ENCODE results near the gene GABPB2.
"Not testable (repeated sequence)": the region's sequence is repeated elsewhere in the genome, so short reads cannot be mapped to it uniquely, and the experiment has no call there.

GABPB2 gene

GRCh38 chr1:151060007-151060656 is 10.4 kb upstream of the GABPB2 start, which contains the start of gene MLLT11:
MLLT11 (plus strand) TSS chr1:151060397; CDS start chr1:151067225, 6,828 bp downstream.
- DNase-seq, result peak in 1 of 2 donors; percentile 20

GRCh38 chr1:151060657-151061421 is 9.7 kb upstream of the GABPB2 start:
- DNase-seq, result peak in 1 of 2 donors; percentile 11

- DNase-seq, result no peak
Measured at GRCh38 chr1:151061704-151062103, 8.9 kb upstream of the GABPB2 start.

DNA sequence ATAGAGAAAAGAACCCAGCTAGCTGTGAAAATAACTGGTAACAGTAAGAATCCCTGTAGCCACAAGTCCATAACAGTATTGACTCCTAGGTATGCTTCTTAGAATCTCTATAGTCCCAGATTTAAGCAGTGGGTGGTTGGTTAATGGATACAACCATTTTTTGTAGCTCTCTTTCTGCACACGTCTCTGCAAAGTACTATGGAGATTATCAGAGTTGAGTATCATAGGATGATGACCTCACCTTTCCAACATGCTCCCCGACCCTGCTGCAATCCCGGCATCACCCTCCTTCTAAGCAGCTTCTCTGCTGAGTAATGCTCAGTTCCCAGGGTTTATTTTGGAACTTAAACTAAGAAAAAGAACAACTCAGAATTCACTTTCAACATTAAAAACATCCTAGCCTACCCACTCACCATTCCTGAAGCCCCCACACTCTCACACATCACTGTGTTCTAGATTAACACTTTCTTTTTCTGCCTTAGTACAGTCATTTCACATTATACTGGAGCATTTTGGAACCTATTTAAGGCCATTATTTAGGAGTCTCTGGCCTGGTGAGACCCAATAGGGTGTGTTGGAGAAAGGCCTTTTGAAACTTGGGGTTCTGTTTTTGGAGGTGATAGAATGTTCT is 7.7 kb upstream of the GABPB2 start:
- DNase-seq, result no peak

GRCh38 chr1:151065089-151065645 is 5.4 kb upstream of the GABPB2 start:
- no peak for DNase-seq

GRCh38 chr1:151067185-151067584 is 3.4 kb upstream of the GABPB2 start:
- no peak for DNase-seq

DNA sequence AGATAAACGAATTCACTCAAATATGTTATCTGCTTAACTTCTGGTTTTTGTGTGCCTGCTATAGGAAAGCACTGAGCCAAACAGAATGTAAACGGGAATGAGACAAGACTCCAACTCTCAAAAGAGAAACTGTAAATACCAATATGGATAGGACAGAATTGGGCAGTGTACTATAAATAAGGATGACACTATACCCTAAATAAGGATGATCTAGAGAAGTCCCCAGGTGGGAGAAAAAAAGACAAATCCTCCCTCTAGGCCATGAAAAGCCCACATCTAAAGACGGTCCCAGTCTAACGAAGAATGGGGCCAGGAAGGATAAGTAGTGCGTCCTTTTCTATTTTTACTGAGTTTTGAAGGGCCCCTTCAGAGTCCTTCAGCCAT is 1.5 kb upstream of the GABPB2 start:
- DNase-seq, result no peak

GRCh38 chr1:151072224-151072623 is 1.7 kb downstream of the GABPB2 start:
- no peak for DNase-seq

GRCh38 chr1:151085953-151086559 is 15.5 kb downstream of the GABPB2 start:
- DNase-seq, result no peak

DNA sequence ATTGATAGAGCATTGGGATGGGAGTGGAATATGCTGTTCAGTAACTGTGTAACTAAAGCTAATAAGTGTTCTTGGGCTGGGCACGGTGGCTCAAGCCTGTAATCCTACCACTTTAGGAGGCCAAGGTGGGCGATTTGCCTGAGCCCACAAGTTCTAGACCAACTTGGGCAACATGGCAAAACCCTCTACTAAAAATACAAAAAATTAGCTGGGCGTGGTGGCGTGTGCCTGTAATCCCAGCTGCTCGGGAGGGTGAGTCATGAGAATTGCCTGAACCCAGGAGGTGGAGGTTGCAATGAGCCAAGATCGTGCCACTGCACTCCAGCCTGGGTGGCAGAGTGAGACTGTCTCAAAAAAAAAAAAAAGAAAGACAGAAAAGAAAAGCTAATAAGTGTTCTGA is 26.9 kb downstream of the GABPB2 start:
- DNase-seq, result not testable (repeated sequence)

DNA sequence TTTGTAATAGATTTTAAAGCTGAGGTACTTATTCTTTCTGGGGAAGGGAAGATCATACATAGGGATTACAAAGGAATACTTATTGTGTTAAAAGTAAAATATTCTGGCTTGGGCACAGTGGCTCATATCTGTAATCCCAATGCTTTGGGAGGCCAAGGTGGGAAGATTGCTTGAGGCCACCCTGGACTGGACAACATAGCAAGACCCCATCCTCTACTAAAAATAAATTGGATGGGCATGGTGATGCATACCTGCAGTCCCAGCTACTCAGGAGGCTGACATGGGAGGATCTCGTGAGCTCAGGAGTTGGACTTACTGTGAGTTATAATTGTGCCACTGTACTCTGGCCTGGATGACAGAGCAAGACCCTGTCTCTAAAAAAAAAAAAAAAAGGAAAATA is 27.6 kb downstream of the GABPB2 start:
- no peak for DNase-seq

GRCh38 chr1:151104630-151105029 is 34.1 kb downstream of the GABPB2 start:
- no peak for DNase-seq

- no peak for DNase-seq
Measured at GRCh38 chr1:151106894-151107293, 36.3 kb downstream of the GABPB2 start.

GRCh38 chr1:151108331-151108730 is 37.8 kb downstream of the GABPB2 start:
- DNase-seq, result no peak

DNA sequence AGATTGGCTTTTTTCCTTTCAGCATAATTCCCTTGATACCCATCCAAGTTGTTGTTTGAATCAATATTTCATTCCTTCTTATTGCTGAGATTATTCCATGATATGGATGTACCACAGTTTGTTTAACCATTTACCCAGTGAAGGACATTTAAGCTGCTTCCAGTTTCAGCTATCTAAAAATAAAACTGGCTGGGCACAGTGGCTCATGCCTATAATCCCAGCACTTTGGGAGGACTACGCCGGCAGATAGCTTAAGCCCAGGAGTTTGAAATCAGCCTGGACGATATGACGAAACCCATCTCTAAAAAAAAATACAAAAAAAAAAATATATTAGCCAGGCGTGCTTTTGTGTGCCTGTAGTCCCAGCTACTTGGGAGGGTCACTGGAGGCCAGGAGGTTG is 43.3 kb downstream of the GABPB2 start:
- DNase-seq, result no peak

DNA sequence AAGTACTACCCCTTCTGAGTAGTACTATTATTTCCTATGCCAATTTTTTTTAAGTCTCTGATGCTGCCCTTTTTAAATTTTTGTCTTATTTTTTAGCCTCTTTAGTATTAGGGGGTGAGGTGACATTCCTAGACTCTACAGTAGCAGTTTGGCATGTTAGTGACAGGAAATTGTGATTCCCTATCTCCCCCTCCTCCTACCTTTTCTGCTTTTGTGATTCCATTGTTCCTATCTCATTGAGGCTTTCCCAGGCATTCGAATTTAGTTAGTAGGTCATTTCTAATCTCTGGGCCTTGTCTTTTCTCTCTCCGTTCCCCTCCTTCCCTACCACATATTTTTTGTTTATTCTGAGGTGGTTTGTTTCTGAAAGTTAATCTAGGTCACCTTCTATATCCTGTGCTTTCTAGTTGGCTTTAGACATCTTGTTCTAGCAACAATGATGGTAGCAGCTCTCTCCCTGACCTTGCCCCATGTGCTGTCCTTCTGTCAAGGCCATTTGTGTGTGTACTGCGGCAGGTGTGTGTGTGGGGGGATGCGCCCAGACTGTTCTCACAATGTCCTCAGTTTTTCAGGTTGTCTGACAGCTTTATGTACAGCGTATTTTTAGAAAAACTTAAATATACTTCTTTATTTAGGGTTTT is 54.3 kb downstream of the GABPB2 start:
- DNase-seq, result no peak

DNA sequence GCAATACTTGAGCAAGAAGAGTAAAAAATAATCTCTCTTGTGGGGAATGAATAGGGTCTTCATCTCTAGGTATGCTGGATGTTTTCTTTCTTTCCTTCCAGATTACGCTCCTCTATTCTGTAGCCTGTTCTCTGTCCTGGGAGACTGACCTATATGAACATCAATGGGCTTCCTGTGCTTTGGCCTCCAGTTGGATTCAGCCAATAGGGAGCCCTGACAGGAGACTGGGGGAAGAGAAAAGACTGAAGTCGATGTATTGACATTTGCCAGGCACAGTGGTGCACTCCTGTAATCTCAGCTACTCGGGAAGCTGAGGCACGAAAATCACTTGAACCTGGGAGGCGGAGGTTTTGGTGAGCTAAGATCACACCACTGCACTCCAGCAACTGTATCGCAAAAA is 58.2 kb downstream of the GABPB2 start:
- DNase-seq, result no peak

DNA sequence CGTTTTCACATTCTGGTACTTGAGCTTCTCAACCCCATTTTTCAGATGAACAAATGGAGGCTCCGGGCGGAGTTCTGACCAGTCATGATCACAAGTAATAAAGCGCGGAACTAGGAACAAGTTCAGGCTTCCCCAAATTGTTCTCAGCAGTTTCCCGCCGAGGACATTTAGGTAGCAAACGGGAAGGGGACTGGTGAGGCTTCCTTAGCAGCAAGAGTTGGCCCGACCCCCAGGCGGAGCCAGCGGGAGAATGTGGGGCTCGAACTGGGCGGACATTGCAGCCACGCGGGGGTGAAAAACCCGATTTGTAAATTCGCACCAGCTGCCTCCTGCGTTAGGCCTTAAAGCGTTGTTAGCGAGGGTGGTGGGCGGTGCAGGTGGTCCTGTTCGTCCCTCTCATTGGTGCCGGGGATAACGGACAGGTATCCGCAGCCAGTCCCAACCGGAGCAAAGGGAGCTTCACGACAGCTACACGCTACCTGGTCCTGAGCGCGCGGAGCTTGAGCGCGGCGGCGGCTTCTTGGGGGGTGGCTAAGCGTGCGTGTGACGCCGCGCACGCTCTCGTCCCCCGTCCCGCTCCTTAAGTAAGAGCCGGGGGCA is 60.5 kb downstream of the GABPB2 start:
- peak in 1 of 2 donors; percentile 77 for DNase-seq

DNA sequence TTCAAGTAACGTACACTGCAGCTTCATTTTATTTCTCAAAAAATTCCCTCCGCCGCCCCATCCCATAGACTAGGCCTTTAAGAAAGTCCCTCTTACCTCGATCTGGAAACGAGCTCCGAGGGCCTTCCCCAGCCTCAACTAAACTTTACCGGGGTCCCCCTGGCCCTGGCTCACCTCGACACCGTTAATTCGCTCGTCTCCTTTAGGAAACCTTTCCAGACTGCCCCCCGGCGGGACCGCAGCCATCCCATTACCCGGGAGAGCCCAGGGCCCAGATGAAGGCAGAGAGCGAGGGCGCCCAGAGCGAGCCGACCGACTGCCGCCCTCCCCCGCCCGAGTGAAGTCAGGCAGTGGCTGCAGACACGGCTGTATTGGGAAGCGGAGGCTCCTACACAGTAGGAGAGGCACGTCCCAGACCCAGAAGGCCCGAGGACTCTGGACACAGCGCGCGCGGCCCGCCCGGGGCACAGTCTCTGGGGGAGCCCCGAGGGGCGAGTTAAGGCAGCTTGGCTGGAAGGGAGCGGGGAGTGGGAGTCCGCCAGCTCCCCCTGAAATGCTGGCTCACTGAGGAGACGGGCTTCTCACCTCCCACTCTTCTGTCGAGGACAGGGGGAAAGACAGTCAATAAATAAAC is 61.3 kb downstream of the GABPB2 start:
- DNase-seq, result no peak

- DNase-seq, result no peak
Measured at GRCh38 chr1:151132335-151133017, 61.9 kb downstream of the GABPB2 start.
